H9 (cell line): ENCODE results near the gene MARCHF7. TPM values are rescaled to one million over a fixed set of nuclear protein-coding genes. Genes with fewer than 3 reads are reported as not detected.

Source experiments
- DNase-seq: peaks from one replicate; pipeline ENCODE4 v3.0.0-alpha.2; 2017
- H2AFZ ChIP-seq: one replicate; pipeline ENCODE4 v1.6.1; 2013; ENCODE audit warnings: mild to moderate bottlenecking, low read length, control low read depth, moderate library complexity
- H2AK5ac ChIP-seq: 2 replicates; pipeline ENCODE4 v1.6.1; 2013; ENCODE audit warnings: low read length, control low read depth, mixed read lengths; ENCODE audit not compliant: insufficient read length
- H2BK120ac ChIP-seq: one replicate; pipeline ENCODE4 v1.6.1; 2013; ENCODE audit warnings: low read depth, mild to moderate bottlenecking, low read length, control low read depth, inconsistent platforms; ENCODE audit not compliant: poor library complexity, severe bottlenecking
- H2BK12ac ChIP-seq: 2 replicates; pipeline ENCODE4 v1.6.1; 2013; ENCODE audit warnings: low read length, control low read depth, mixed read lengths, low read depth; ENCODE audit not compliant: insufficient read length
- H2BK15ac ChIP-seq: 2 replicates; pipeline ENCODE4 v1.6.1; 2013; ENCODE audit warnings: low read depth, low read length, control low read depth
- H2BK20ac ChIP-seq: one replicate; pipeline ENCODE4 v1.6.1; 2013; ENCODE audit warnings: low read depth, mild to moderate bottlenecking, low read length, control low read depth, inconsistent platforms; ENCODE audit not compliant: poor library complexity, severe bottlenecking
- H2BK5ac ChIP-seq: 2 replicates; pipeline ENCODE4 v1.6.1; 2013; ENCODE audit warnings: low read length, control low read depth, mixed read lengths; ENCODE audit not compliant: insufficient read length
- H3K14ac ChIP-seq: 2 replicates; pipeline ENCODE4 v1.6.1; 2013; ENCODE audit warnings: low read length, control low read depth; ENCODE audit not compliant: insufficient read depth
- H3K18ac ChIP-seq: 2 replicates; pipeline ENCODE4 v1.6.1; 2013; ENCODE audit warnings: low read depth, mild to moderate bottlenecking, mixed read lengths, low read length, control low read depth; ENCODE audit not compliant: insufficient read length
- H3K23ac ChIP-seq: 2 replicates; pipeline ENCODE4 v1.6.1; 2013; ENCODE audit warnings: low read length, control low read depth, mixed read lengths, low read depth; ENCODE audit not compliant: insufficient read length
- H3K23me2 ChIP-seq: 2 replicates; pipeline ENCODE4 v1.6.1; 2013; ENCODE audit warnings: low read depth, mild to moderate bottlenecking, mixed read lengths, low read length, control low read depth; ENCODE audit not compliant: insufficient read length, poor library complexity, severe bottlenecking
- H3K27ac ChIP-seq: 2 replicates; pipeline ENCODE4 v1.5.1; 2013; ENCODE audit warnings: low read length, control low read depth, mixed read lengths, low read depth; ENCODE audit not compliant: insufficient read length
- H3K27me3 ChIP-seq: 2 replicates; pipeline ENCODE4 v1.6.1; 2013; ENCODE audit warnings: low read length, control low read depth, inconsistent platforms; ENCODE audit not compliant: insufficient read depth
- H3K4ac ChIP-seq: 2 replicates; pipeline ENCODE4 v1.6.1; 2013; ENCODE audit warnings: low read depth, mild to moderate bottlenecking, control low read depth, inconsistent platforms, low read length, moderate library complexity
- H3K4me1 ChIP-seq: 2 replicates; pipeline ENCODE4 v1.6.1; 2013; ENCODE audit warnings: low read length, control low read depth, inconsistent platforms; ENCODE audit not compliant: insufficient read depth
- H3K4me2 ChIP-seq: 2 replicates; pipeline ENCODE4 v1.6.1; 2013; ENCODE audit warnings: low read length, control low read depth, mixed read lengths; ENCODE audit not compliant: insufficient read length, insufficient read depth
- H3K56ac ChIP-seq: 2 replicates; pipeline ENCODE4 v1.6.1; 2013; ENCODE audit warnings: low read depth, mild to moderate bottlenecking, mixed read lengths, low read length, control low read depth; ENCODE audit not compliant: insufficient read length
- H3K79me1 ChIP-seq: 2 replicates; pipeline ENCODE4 v1.6.1; 2013; ENCODE audit warnings: low read depth, mild to moderate bottlenecking, moderate library complexity, low read length, control low read depth, inconsistent platforms; ENCODE audit not compliant: insufficient read depth, poor library complexity, severe bottlenecking
- H3K79me2 ChIP-seq: 2 replicates; pipeline ENCODE4 v1.6.1; 2013; ENCODE audit warnings: low read length, control low read depth, inconsistent platforms; ENCODE audit not compliant: insufficient read depth
- H3K9ac ChIP-seq: 2 replicates; pipeline ENCODE4 v1.6.1; 2013; ENCODE audit warnings: low read length, control low read depth, mixed read lengths; ENCODE audit not compliant: insufficient read length; ENCODE audit errors: extremely low read depth
- H3K9me3 ChIP-seq: one replicate; pipeline ENCODE4 v1.6.1; 2013; ENCODE audit warnings: low read depth, low read length, inconsistent platforms; ENCODE audit not compliant: control insufficient read depth
- H3T11ph ChIP-seq: one replicate; pipeline ENCODE4 v1.6.1; 2013; ENCODE audit warnings: mild to moderate bottlenecking, low read length, control low read depth, inconsistent platforms
- H4K20me1 ChIP-seq: one replicate; pipeline ENCODE4 v1.6.1; 2013; ENCODE audit not compliant: control insufficient read depth, insufficient read length, insufficient read depth
- H4K5ac ChIP-seq: 2 replicates; pipeline ENCODE4 v1.6.1; 2013; ENCODE audit warnings: low read depth, mild to moderate bottlenecking, mixed read lengths, low read length, control low read depth; ENCODE audit not compliant: insufficient read length
- H4K8ac ChIP-seq: replicated peaks from 2 replicates; pipeline ENCODE4 v1.6.1; 2013; ENCODE audit warnings: low read length, control low read depth, mixed read lengths, low read depth; ENCODE audit not compliant: insufficient read length
- H4K91ac ChIP-seq: 2 replicates; pipeline ENCODE4 v1.6.1; 2013; ENCODE audit warnings: low read depth, mild to moderate bottlenecking, moderate library complexity, mixed read lengths, low read length, control low read depth; ENCODE audit not compliant: insufficient read length
- H3K27ac Mint-ChIP-seq, 3 experiments: 2 replicates in 2 of 3; 3 replicates in 1 of 3; pipeline ENCODE4 v1.8.0; 2020 to 2021; ENCODE audit warnings: mixed read lengths in 3 of 3, mild to moderate bottlenecking in 1 of 3, moderate library complexity in 1 of 3
- H3K27me3 Mint-ChIP-seq: 2 replicates; pipeline ENCODE4 v1.8.0; 2021; ENCODE audit warnings: low read depth, mild to moderate bottlenecking, moderate library complexity, mixed read lengths
- H3K36me3 Mint-ChIP-seq, 3 experiments: 2 replicates in 2 of 3; 3 replicates in 1 of 3; pipeline ENCODE4 v1.8.0; 2020 to 2021; ENCODE audit warnings: low read depth in 3 of 3, mixed read lengths in 3 of 3; ENCODE audit not compliant: insufficient read depth in 1 of 3
- H3K4me1 Mint-ChIP-seq, 2 experiments: 2 replicates each; pipeline ENCODE4 v1.8.0; 2020; ENCODE audit warnings: mixed read lengths in 2 of 2
- H3K4me3 Mint-ChIP-seq, 2 experiments: 2 replicates in 1 of 2; 3 replicates in 1 of 2; pipeline ENCODE4 v1.8.0; 2020 to 2021; ENCODE audit warnings: mild to moderate bottlenecking in 2 of 2, mixed read lengths in 2 of 2, moderate library complexity in 1 of 2
- H3K9me3 Mint-ChIP-seq, 2 experiments: 2 replicates in 1 of 2; 3 replicates in 1 of 2; pipeline ENCODE4 v1.8.0; 2020; ENCODE audit warnings: mild to moderate bottlenecking in 2 of 2, mixed read lengths in 2 of 2, moderate library complexity in 1 of 2
- CTCF ChIP-seq: fragments of 200-600 bp; sonication (generic); conservative IDR thresholded peaks from 3 replicates; pipeline ENCODE4 v1.8.0; 2021; ENCODE audit warnings: antibody characterized with exemption, mild to moderate bottlenecking
- WGBS: extraction: QIAGEN DNeasy Blood & Tissue Kit; methylation state at CpG from one replicate; pipeline ENCODE4 v1.1.7; 2013; ENCODE audit warnings: missing lambda C conversion rate, low lambda C conversion rate, mixed read lengths; ENCODE audit not compliant: insufficient read length; ENCODE audit errors: extremely low coverage; 5-methylcytosine and 5-hydroxymethylcytosine counted together
- total RNA-seq: library from RNA; stranded (reverse); gene quantifications from 2 replicates; pipeline ENCODE4 v1.2.1, GENCODE V29; 2021

Gene MARCHF7
- total RNA-seq, 1 experiment from 2014 or later: 111 TPM

GRCh38 chr2:159759577-159759976 lies 47.3 kb downstream of the MARCHF7 start:
- no peak overlapping the region for H3K4ac ChIP-seq
- no peak overlapping the region for H3K14ac ChIP-seq
- H2BK12ac ChIP-seq: no peak overlapping the region
- TF ChIP-seq CTCF: no peak
- no peak overlapping the region for H3K27ac ChIP-seq
- no peaks in the 10 kb centered on the region for H4K20me1 ChIP-seq
- no peak overlapping the region for H3K4me2 ChIP-seq
- H3K18ac ChIP-seq: no peak overlapping the region
- no peak overlapping the region for H4K91ac ChIP-seq
- H3K27me3 Mint-ChIP-seq: no peaks in the 10 kb centered on the region
- H3K36me3 Mint-ChIP-seq: peaks cover 23 to 60% (median 52%) of the 10 kb centered on the region in 3 experiments; a peak in 6 of 7 replicates
- WGBS: no CpG with 5 or more reads among the region's 3 CpGs
- DNase-seq: no peak
- H2BK5ac ChIP-seq: no peak overlapping the region
- no peak overlapping the region for H2AK5ac ChIP-seq
- no peaks in the 10 kb centered on the region for H3K4me1 Mint-ChIP-seq
- no peaks in the 10 kb centered on the region for H3K9me3 ChIP-seq
- no peaks in the 10 kb centered on the region for H3K27me3 ChIP-seq
- H3K9ac ChIP-seq: no peak overlapping the region
- no peak overlapping the region for H4K5ac ChIP-seq
- no peak overlapping the region for H3K4me3 Mint-ChIP-seq
- no peak overlapping the region for H2BK120ac ChIP-seq
- H3K9me3 Mint-ChIP-seq: no peaks in the 10 kb centered on the region
- no peak overlapping the region for H3T11ph ChIP-seq
- H3K23ac ChIP-seq: no peak overlapping the region
- no peak overlapping the region for H3K27ac Mint-ChIP-seq
- H3K79me1 ChIP-seq: no peaks in the 10 kb centered on the region
- no peaks in the 10 kb centered on the region for H3K23me2 ChIP-seq
- H3K4me1 ChIP-seq: no peaks in the 10 kb centered on the region
- H2BK15ac ChIP-seq: no peak overlapping the region
- no peak overlapping the region for H4K8ac ChIP-seq
- H2BK20ac ChIP-seq: no peak overlapping the region
- no peak overlapping the region for H3K56ac ChIP-seq
- H3K79me2 ChIP-seq: peaks cover 4% of the 10 kb centered on the region; the same call in 1 of the 2 replicates
- H2AFZ ChIP-seq: no peak overlapping the region
